Aorta (tissue), 5 donors: ENCODE measurements around the gene ZNF784. TPM values are rescaled to one million over a fixed set of nuclear protein-coding genes. Genes with fewer than 3 reads are reported as not detected.

ENCODE experiments used
- ATAC-seq: fragments of 200-7000 bp; cut with Tn5 transposase; one replicate; pipeline ENCODE4 v1.9.1; 2022; ENCODE audit warnings: moderate library complexity; ENCODE audit not compliant: low FRiP score
- DNase-seq, 2 donors: peaks; one replicate each; pipeline ENCODE4 v3.0.0-alpha.2; 2020
- H3K27ac ChIP-seq, 2 donors: one replicate each; pipeline ENCODE4 v1.5.1; 2013; ENCODE audit warnings: low read length in 2 of 2, mild to moderate bottlenecking in 2 of 2, moderate library complexity in 2 of 2, control low read depth in 1 of 2, inconsistent platforms in 1 of 2, low read depth in 1 of 2
- H3K27me3 ChIP-seq, 2 donors: one replicate each; pipeline ENCODE4 v1.6.1; 2013; ENCODE audit warnings: control low read depth in 1 of 2, low read length in 1 of 2, mild to moderate bottlenecking in 1 of 2, moderate library complexity in 1 of 2; ENCODE audit not compliant: insufficient read depth in 2 of 2, control insufficient read depth in 1 of 2
- H3K36me3 ChIP-seq, 2 donors: one replicate each; pipeline ENCODE4 v1.6.1; 2013; ENCODE audit warnings: control low read depth in 1 of 2, low read length in 1 of 2, mild to moderate bottlenecking in 1 of 2; ENCODE audit not compliant: insufficient read depth in 2 of 2, control insufficient read depth in 1 of 2
- H3K4me1 ChIP-seq, 2 donors: one replicate each; pipeline ENCODE4 v1.6.1; 2013; ENCODE audit warnings: low read length in 2 of 2, control low read depth in 1 of 2, mild to moderate bottlenecking in 1 of 2, moderate library complexity in 1 of 2; ENCODE audit not compliant: insufficient read depth in 2 of 2, control insufficient read depth in 1 of 2
- H3K4me3 ChIP-seq, 2 donors: one replicate each; pipeline ENCODE4 v1.5.1; 2013; ENCODE audit warnings: low read length in 2 of 2, control low read depth in 1 of 2, mild to moderate bottlenecking in 1 of 2
- H3K9me3 ChIP-seq: one replicate; pipeline ENCODE4 v1.6.1; 2013; ENCODE audit warnings: mild to moderate bottlenecking, low read length; ENCODE audit not compliant: control insufficient read depth
- WGBS, 2 donors: extraction: QIAGEN DNeasy Blood & Tissue Kit; methylation state at CpG; one replicate each; pipeline ENCODE4 v1.1.7; 2013; 5-methylcytosine and 5-hydroxymethylcytosine counted together
- intact Hi-C, 2 donors: fragments of 100-400 bp; cut with DNase I; formaldehyde crosslinking; loops; one replicate each; pipeline versions ENCODE4 v1.14.2 to v1.15.0; 2022
- polyA plus RNA-seq, 2 donors: library from polyadenylated mRNA; stranded (reverse); fragments of 200-250 nt; gene quantifications; one replicate each; pipeline ENCODE4 v1.2.3, GENCODE V29; 2013
- total RNA-seq, 2 donors: library from RNA; stranded (reverse); fragmentation: NEBNext Ultra II Directional; extraction: Animal tissue kit (Norgen Biotek cat#: 25700); gene quantifications; one replicate each; pipeline ENCODE4 v1.2.1, GENCODE V29; 2021
- donor health status: healthy with polysubstance abuse.
- donor health status: Bipolar disorder and iron deficiency.
- donor health status: DM: no; HTN: no; CAD: no.
- donor health status: DM: no; HTN: no; CAD: no.
- donor health status: DM: yes; HTN: yes; CAD: no.

ZNF784 gene
- total and polyA plus RNA-seq, 4 donors, result 4.8 to 27.2 (median 5.2) TPM

DNA sequence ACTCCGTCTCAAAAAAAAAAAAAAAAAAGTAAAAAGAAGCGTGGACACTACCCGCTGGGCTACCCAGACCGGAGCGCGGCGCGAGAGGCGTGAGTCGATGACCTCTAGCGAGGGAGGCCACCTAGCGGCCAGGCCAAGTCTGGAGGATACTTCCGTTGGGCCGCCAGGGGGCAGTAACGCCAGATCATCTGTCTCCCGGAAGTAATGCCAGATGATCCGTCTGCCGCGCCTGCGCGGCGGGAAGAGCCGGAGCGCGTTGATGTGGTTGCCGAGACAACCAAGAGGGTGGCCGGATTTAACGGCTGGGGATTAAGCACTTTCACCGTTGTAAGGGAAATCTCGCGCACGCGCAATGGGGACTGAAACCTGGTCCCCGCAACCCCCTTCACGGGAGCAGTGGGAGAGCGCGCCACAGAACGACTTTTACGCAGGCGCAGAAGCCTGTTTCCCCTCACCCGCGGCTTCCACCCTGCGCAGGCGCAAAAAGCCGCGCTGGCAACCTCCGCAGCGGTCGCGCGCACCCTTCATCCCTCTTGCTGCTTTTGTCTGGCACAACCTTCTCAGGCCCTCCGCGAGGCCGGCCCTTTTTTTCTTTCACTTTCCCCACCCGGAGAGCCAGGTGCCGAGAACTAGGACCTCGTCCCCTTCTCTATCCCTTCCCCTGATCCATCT is 29.4 kb upstream of the ZNF784 start:
- Histone ChIP-seq H3K27ac (peak overlapping the region in 1 of 2 donors; percentile 97), H3K4me1 (peaks cover 0 to 6% of the 10 kb centered on the region in 2 donors), H3K27me3 (no peaks in the 10 kb centered on the region), H3K9me3 (no peaks in the 10 kb centered on the region), H3K36me3 (no peaks in the 10 kb centered on the region), H3K4me3 (peak overlapping the region; percentile 4 to 19)
- intact Hi-C loops, result loop anchor here in 1 of 2 donors (1.0 to 10.0 kb wide), 2 partner anchors 22 to 471 kb away; partner anchors contain the start of genes EPN1 and ZNF787
- peak; percentile 99 to 100 for DNase-seq
- WGBS, 2 donors, result 0% methylated on average over 48 to 57 of the region's 57 CpGs
- peak; percentile 90 for ATAC-seq

DNA sequence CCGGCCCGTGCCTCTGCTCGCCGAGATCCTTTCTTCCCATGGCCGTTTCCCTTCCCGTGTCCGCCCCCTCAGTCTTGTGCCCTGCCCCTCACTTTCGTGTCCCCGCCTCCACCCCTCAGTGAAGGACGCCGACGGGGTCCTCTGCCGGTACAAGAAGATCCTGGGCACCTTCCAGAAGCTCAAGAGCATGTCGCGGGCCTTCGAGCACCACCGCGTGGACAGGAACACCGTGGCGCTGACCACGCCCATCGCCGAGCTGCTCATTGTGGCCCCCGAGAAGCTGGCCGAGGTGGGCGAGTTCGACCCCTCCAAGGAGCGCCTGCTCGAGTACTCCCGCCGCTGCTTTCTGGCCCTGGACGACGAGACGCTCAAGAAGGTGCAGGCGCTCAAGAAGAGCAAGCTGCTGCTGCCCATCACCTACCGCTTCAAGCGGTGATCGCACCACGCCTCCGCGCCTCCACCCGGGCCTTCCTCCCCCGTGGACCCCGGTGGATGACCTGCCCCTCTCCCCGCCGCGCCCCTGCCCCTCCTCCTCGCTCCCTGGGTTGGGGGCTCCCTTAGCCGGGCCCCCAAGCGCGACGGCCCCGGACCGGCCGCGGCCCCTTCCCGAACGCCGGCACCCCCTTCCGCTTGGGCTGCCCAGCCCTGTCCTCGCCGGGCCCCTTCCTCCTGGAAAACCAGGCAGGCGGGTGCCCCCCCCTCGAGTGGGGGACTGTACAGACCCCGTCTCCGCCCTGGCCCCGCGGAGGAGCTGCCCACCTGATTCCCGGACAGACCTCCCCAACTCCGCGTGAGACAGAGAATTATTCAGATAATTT is 28.2 kb upstream of the ZNF784 start:
- no peak overlapping the region for H3K27ac ChIP-seq
- no peak for ATAC-seq
- H3K4me3 ChIP-seq, result no peak overlapping the region
- no peaks in the 10 kb centered on the region for H3K27me3 ChIP-seq
- WGBS, 2 donors, result 69 to 73% methylated on average over 67 to 71 of the region's 71 CpGs
- no peak for DNase-seq
- intact Hi-C loops, result loop anchor here in 1 of 2 donors (10.0 kb wide), 1 partner anchor 472 kb away; the partner anchor contains the start of gene ZNF787
- no peaks in the 10 kb centered on the region for H3K9me3 ChIP-seq
- peaks cover 0 to 6% of the 10 kb centered on the region in 2 donors for H3K4me1 ChIP-seq
- H3K36me3 ChIP-seq, result no peaks in the 10 kb centered on the region

GRCh38 chr19:55651236-55651635 is 26.9 kb upstream of the ZNF784 start:
- Histone ChIP-seq H3K4me3 (no peak overlapping the region), H3K9me3 (no peaks in the 10 kb centered on the region), H3K36me3 (no peaks in the 10 kb centered on the region), H3K27ac (no peak overlapping the region), H3K27me3 (no peaks in the 10 kb centered on the region), H3K4me1 (peaks cover 0 to 3% of the 10 kb centered on the region in 2 donors)
- DNase-seq, result no peak
- ATAC-seq, result no peak
- 81 to 84% methylated on average over 13 to 18 of the region's 18 CpGs for WGBS, 2 donors
- intact Hi-C loops, result loop anchor here in 1 of 2 donors (10.0 kb wide), 1 partner anchor 474 kb away; the partner anchor contains the start of gene ZNF787

DNA sequence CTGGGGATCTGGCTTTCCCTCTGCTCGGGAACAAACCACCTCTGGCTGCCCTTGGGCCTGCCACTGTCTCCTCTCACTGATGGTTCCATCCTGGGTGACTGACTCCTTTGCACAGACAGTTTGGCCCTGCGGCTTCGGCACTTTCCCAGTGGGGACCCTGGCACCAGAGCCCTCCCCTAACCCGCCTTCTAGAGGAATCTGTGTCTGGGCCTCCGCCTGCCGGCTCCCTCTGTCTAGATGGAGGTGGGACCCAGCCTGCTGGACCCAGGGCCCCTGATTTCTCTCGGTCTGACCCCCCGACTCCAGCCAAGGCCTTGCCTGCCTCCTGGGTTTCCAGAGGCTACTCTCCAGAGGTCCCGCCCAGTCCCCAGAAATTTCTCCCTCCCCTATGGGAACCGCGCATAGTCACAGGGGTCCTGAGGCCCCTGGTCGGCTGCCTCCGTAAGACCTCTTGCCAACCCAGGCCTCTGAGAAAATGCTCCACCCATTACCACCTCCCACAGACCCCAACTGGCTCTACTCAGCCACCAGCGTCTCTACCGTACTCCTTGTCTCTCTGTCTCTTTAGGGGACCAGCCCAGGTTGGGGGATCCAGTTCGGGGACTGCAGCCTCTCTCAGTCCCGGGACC is 26.4 kb upstream of the ZNF784 start:
- intact Hi-C loops, result loop anchor here in 1 of 2 donors (10.0 kb wide), 1 partner anchor 474 kb away; the partner anchor contains the start of gene ZNF787
- no peaks in the 10 kb centered on the region for H3K27me3 ChIP-seq
- DNase-seq (no peak), ATAC-seq (no peak)
- no peaks in the 10 kb centered on the region for H3K4me1 ChIP-seq
- no peak overlapping the region for H3K27ac ChIP-seq
- no peaks in the 10 kb centered on the region for H3K36me3 ChIP-seq
- no peaks in the 10 kb centered on the region for H3K9me3 ChIP-seq
- 85 to 90% methylated on average over 17 of the region's 17 CpGs for WGBS, 2 donors
- H3K4me3 ChIP-seq, result no peak overlapping the region

- 82 to 84% methylated on average over 4 of the region's 4 CpGs for WGBS, 2 donors
- ATAC-seq, result no peak
- Histone ChIP-seq H3K27ac (no peak overlapping the region), H3K27me3 (no peaks in the 10 kb centered on the region), H3K4me1 (no peaks in the 10 kb centered on the region), H3K36me3 (no peaks in the 10 kb centered on the region), H3K9me3 (no peaks in the 10 kb centered on the region), H3K4me3 (no peak overlapping the region)
- intact Hi-C loops, result loop anchor here in 1 of 2 donors (10.0 kb wide), 1 partner anchor 475 kb away; the partner anchor contains the start of gene ZNF787
- no peak for DNase-seq
These were observed 25.8 kb upstream of the ZNF784 start for GRCh38 chr19:55650126-55650557.

- no peak overlapping the region for H3K27ac ChIP-seq
- no peak for ATAC-seq
- intact Hi-C loops, result loop anchor here in 1 of 2 donors (10.0 kb wide), 1 partner anchor 475 kb away; the partner anchor contains the start of gene ZNF787
- H3K27me3 ChIP-seq, result no peaks in the 10 kb centered on the region
- DNase-seq, result no peak
- no peaks in the 10 kb centered on the region for H3K4me1 ChIP-seq
- H3K4me3 ChIP-seq, result no peak overlapping the region
- WGBS, 2 donors, result 85 to 87% methylated on average over 17 of the region's 17 CpGs
- H3K36me3 ChIP-seq, result no peaks in the 10 kb centered on the region
- no peaks in the 10 kb centered on the region for H3K9me3 ChIP-seq
These were observed 25.1 kb upstream of the ZNF784 start for GRCh38 chr19:55649268-55650125.

DNA sequence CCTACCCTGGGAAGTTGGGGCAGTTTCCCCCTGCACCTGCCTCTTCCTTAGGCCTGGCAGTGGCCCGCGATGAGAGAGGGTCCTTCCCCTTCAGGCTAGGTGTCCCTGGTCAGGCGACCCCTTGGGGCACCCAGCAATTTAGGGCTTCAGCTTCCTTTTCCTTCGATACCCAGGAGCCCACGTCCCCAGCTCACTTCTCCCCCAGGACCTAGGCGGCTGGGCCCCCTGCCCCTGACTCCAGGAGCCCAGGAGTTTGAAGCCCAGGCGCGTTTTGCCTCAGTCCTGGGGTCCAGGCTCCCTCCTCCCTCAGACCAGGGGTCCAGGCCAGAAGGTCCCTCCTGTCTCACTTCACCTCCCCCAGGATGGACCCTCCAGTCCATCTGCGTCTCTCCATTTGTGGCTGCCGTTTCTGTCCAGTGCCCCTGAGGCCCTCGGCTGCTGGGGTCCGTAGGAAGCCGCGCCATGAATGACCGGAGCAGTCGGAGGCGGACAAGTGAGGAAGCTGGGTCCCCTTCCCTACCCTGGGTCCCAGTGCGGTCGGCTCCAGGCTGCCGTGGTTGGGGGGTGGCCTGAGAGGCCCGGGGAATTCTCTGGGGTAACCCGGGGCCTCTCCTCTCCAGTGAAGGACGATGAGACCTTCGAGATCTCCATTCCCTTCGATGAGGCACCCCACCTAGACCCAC is 24.4 kb upstream of the ZNF784 start:
- Histone ChIP-seq H3K4me1 (no peaks in the 10 kb centered on the region), H3K9me3 (no peaks in the 10 kb centered on the region), H3K27me3 (no peaks in the 10 kb centered on the region), H3K36me3 (no peaks in the 10 kb centered on the region), H3K4me3 (peak overlapping the region; percentile 55 to 74), H3K27ac (peak overlapping the region in 1 of 2 donors; percentile 4)
- no peak for DNase-seq
- 29 to 31% methylated on average over 25 of the region's 25 CpGs for WGBS, 2 donors
- intact Hi-C loops, result no loop called here
- no peak for ATAC-seq
